ENCODE results near the gene CDC73.

CDC73 gene

DNA sequence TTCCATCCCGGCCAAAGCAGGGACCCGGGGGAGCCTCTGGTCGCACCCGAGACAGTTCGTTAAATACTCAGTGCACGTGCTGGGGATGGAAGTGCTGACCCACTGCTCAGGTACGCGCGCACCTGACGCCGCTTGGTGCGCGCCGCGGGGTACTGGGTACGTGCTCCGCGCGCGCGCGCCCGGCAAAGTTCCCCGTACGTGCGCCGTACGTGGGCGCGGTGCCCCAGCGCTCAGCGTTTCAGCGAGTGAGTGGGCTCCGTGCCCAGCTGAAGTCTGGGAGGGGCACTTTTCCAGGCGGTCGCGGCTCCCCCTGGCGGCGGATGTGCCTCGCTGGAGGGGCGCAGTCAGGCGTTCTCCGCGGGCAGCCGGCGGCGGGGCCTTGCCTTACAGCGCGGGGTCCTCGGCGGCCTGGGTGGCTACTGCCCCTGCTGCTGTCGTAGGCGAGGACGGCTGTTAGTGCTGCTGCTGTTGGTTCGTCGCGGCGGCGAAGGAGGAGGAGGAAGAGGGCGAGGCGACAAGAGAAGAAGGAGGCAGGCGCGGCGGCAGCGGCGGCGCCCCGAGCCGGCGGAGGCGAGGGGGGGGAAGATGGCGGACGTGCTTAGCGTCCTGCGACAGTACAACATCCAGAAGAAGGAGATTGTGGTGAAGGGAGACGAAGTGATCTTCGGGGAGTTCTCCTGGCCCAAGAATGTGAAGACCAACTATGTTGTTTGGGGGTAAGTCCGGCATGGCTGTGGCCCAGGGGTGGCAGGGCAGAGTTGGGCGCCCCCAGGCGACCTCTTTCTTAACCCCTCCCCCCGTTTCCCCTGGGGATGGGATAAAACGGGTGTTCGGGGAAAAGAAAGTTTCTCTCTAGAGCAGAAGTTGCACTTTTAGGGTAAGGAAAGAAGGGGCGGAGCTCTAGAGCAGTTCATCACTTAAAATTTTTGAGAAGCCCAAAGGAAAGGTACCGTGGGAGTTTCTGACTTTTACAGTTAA lies at the start of gene CDC73:
Gene CDC73, plus strand, starts transcription at position 416 of the 978 bp plus-strand sequence. Its CDS starts 170 bp downstream, at position 586.
- DNase-seq = peak; percentile 99

DNA sequence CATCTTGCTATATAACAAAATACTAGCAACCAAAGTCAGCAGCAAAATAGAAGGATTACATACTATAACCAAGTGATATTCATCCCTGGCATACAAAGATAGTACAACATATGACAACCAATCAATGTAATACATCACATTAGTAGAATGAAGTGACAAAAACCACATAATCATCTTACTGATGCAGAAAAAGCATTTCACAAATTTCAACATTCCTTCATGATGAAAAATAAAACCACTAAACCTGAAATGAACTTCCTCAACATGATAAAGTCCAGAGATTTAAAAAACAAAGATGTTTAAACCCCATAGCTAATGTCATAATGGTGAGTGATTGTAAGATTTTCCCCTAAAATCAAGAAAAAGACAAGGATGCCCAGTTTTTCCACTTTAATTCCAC lies 43.8 kb upstream of the CDC73 start:
- no peak for DNase-seq

DNA sequence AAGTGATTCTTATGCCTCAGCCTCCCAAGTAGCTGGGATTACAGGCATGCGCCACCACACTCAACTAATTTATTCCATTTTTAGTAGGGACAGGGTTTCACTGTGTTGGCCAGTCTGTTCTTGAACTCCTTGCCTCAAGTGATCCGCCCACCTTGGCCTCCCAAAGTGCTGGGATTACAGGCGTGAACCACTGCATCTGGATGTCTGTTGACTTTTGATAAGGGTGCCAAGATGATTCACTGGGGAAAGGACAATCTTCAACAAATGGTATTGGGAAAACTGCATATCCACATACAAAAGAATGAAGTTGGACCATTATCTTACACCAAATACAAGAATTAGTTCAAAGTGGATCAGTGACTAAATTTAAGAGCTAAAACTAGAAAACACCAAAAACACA lies 42.6 kb upstream of the CDC73 start:
- DNase-seq = no peak

DNA sequence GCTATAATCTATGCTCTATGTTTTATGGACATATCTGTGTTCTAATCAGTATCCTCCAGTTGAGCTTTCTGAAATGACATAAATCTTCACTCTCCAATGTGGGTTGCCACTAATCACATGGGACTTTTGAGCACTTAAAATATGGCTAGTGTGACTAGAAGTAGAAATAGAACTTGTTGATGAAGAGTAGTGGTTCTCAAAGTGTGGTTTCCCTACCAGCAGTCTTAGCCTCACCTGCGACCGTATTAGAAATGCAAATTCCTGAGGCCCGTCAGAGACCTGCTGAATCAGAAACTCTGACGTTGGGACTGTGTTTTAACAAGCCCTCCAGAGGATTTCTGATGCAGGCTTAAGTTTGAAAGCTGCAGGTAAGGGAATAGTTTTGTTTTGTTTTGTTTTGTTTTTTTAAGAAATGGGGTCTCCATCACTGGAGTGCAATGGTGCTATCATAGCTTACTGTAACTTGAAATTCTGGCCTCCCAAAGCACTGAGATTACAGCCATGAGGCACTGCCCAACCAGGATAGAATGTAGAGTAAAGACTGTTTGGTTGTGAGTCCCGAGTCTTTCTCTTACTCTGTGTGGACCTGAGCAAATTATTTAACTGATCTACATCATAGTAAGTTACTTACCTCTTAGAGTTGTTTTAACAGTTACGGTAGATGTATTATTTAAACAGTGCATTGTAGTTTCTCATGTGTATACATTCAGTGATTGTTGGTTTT lies 38.3 kb upstream of the CDC73 start:
- no peak for DNase-seq

DNA sequence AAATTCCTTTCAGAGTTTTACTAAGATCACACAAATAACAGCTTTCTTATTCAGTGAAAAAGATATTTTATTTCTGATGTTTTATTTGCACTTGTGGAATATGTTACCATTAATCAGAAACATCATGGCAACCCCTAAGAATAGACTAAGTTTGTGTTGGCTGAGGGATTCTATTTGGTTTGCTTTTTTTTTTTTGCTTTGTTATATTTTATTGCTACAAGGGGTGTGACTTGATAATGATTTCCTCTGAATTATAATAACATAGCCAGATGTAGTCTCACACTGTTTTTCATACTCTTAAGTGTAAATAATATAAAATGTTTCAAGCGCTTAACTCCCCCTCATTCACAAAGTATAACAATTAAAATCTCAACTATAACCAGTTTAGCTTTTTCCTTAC lies 36.6 kb upstream of the CDC73 start:
- no peak for DNase-seq

DNA sequence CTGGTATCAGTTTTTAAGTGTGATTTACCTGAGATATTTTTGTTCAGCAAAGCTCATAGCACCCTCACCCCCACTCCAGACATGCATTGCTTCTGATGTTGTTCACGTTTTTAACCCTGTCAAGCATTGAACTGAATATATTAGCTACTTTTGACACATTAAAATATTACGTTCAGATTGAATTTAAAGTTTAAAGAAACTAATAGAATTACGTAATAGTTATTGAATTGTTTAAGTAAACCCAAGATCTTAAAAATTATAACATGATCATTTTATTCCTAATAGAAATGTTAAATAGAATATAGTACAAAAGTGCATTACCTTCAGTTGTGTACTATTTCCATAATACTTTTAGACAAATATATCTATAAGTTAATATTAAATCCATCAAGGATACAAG lies 35.5 kb upstream of the CDC73 start:
- no peak for DNase-seq

DNA sequence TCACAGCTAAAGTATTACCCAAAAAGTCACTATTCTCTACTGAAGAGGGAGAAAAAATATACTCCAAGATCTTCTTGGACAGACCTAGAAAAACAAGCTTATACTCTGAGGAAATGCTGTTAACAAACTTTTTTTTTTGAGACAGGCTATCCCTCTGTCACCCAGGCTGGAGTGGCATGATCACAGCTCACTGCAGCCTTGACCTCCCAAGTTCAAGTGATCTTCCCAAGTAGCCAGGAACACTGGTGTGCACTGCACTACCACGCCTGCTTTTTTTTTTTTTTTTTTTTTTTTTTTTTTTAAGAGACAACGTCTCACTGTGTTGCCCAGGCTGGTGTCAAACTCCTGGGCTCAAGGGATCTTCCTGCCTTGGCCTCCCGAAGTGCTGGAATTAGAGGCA lies 33.9 kb upstream of the CDC73 start:
- no peak for DNase-seq

DNA sequence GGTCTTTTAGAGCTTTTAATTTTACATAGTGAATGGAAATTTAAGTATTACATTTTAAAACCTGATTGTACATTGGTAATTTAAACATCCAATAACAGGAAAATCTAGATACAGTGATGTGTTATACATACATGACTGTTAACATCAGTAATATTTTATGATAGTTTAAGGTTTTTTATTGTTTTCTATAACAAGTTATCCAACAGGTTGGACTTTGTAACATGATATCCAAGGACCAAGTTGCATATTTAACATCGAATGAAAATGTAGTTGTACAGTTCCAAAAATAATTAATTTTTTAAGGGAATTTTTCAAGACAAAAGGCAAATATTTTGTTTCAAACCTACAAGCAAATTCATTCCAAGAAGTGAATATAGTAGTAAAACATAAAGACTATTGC lies 31.0 kb upstream of the CDC73 start:
- DNase-seq = no peak

DNA sequence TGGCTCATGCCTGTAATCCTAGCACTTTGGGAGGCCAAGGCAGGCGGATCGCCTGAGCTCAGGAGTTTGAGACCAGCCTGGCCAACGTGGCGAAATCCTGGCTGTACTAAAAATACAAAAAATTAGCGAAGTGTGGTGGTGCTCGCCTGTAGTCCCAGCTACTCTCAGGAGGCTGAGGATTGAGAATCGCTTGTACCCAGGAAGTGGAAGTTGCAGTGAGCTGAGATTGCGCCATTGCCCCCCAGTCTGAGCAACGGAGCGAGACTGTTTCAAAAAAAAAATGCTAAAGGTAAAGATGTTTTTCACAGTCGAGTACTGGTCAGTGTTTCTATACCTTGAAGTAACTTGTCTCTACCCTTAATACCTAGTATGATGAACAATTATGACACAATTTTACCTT lies 27.7 kb upstream of the CDC73 start:
- DNase-seq = no peak

DNA sequence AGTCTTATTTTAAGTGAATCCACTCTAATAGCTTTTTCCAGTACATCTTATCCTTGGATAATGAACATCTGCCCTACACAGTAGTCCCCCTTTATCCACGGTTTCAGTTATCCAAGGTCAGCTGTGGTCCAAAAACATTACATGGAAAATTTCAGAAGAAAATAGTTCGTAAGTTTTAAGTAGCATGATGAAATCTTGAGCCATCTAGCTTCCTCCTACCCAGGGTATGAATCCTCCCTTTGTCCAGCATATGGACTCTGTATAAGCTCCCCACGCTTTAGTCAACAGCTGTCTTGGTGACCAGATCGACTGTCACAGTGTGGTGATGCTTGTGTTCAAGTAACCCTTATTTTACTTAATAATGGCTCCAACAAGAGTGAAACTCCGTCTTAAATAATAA lies 19.2 kb upstream of the CDC73 start:
- no peak for DNase-seq

DNA sequence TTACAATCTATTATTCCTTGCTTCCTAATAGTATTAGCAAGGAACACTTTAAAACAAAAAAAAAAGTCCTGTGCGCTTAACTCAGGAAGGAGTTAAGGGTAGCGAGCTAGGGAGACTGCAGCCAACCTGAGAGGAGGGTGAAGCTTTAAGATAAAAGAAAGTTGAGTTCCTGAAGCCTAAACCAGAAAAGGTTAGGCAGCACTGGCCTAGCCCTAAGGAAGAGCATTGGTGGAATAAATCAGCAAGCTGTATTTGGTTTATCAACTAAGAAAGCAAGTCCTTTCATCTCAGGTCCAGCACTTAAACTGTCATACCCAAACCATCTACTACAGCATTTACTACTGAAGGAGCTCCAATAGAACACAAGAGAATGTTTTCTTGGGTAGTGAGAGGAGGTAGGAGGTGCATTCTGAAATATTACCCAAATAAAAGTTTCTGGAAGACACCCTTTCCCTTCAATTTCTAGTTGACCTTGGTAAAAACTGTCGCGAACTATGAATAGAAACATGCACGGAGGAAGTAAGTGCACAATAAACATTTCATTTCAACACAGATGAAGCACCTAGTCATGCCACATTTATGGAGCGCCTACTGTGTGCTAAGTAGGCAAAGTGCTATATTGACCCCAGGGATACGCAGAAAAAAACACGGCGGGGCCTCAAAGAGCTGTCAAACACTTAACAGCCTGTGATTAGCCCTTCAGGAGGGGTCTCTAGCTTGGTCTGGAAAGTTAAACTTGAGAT lies 17.9 kb upstream of the CDC73 start:
- DNase-seq = no peak

DNA sequence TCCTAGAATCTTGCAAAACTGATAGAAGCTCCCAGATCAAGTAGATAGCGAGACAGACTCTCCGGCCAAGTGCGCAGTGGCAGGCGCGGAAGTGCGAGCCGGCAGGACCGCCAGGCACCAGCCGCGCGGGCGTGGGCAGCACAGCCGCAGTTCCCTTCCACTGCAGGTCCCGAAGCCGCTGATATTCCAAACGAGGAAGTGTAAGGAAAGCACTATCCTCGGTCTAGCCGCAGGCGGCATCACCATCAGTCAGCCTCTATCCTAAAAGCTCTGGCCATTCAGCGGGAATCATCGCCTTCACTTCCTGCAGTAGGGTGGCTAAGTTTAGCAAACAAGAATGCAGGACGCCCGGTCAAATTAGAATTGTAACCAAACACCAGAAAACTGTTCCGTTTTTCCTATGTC lies 17.3 kb upstream of the CDC73 start:
- DNase-seq = peak; percentile 28

DNA sequence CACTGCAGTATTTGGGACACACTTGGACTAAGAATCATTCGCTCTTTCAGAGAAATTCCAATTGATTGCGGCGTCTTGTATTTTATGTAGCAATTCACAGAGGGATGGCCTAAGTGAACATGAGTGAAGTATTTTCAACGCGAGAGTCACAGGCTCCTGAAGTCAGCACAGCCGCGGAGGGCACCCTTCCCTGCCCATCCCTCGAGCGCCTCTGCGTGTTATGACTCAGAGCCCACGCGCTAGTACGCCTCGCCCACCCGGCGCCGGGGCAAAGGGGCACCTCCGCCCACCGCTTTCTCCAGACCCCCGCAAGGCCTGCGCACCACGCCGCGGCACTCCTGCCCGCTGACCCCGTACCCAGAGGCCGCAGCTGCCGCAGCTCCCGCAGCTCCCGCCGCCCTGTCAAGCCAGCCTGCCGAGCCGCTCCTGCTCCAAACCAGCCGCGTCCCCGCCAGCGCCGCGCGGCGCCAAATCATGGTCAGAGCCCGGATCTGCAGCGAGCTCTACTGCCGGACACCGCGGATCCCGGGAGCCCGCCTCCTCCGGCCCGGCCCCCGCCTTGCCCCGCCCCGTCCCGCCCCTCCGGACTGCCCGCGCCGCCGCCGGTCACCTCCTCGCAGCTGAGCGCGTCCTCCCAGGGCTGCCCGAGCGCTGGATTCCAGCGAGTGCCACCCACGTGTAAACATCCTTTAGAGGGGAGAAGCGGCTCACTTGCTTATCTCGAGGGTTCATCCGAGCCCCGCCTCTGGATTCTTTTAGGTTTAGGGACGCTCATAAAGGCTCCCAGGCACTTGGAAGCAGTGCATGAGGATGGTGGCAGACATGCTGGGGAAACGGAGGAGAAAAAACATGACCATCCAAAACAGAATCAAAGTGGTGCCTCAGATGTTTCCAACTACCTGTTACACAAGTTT lies 16.7 kb upstream of the CDC73 start, which contains the start of gene GLRX2:
Gene GLRX2, minus strand, starts transcription at position 508 of the 914 bp plus-strand sequence. Its CDS starts 32 bp downstream, at position 476.
- DNase-seq = peak; percentile 72

DNA sequence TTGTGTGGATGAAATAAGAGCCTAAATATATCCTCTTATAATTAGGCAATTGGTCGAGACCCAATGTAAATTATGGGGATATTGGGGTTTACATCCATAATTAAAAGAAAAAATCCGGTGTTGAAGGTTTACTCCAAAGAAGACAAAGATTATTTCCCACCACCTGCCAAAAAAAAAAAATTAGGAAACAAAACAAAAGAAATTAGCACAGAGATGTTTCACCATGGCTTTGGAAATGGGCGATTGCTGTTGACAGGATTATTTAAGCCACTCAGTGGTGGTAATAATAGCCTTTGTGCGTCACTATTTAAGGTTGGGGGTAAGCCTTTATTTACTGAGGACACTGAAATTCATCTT lies 16.0 kb upstream of the CDC73 start:
- no peak for DNase-seq

DNA sequence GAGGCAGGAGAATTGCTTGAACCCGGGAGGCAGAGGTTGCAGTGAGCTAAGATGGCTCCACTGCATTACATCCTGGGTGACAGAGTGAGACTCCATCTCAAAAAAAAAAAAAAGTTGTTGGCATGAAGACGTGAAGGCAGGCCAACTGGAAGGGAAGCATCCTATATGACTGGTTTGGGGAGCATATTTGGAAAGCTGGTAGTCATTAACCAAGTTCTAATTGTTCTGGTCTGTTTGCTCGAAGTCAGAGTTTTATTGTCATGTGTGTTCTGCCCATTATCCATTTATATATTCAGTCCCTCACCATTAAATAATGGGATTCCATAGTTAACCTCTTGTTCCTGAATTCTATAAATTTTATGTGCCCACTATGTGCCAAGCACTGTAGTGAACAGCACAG lies 13.4 kb upstream of the CDC73 start:
- no peak for DNase-seq

DNA sequence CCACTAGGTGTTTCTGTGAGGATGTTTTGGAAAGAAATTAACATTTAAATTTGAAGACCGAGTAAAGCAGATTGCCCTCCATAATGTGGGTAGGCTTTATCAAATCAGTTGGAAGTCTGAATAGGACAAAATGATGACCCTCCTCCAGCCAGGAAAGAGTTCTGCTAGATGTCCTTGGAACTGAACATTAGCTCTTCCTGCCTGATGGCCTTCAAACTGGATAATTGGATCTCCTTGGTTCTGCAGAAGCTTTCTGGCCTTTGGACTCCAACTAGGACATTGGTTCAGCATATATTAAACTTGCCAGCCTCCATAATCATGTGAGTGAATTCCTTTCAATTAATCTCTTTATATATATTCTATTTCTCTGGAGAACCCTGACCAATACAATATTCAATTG lies 12.2 kb upstream of the CDC73 start:
- DNase-seq = no peak

DNA sequence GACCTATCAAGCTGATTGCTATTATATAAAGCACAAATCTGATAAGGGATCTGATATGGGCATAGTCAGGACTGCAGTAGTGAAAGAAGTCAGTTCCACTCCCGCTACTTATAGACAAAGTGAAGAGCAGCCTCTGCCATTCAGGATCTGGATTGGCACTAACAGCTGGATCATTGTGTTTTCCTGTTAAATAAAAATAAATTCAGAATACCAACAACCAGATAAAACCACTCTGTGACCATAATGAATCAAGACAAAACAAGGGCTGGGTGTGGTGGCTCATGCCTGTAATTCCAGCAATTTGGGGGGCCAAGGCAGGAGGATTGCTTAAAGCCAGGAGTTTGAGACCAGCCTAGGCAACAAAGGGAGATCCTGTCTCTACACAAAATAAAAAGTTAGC lies 11.6 kb upstream of the CDC73 start:
- DNase-seq = no peak

DNA sequence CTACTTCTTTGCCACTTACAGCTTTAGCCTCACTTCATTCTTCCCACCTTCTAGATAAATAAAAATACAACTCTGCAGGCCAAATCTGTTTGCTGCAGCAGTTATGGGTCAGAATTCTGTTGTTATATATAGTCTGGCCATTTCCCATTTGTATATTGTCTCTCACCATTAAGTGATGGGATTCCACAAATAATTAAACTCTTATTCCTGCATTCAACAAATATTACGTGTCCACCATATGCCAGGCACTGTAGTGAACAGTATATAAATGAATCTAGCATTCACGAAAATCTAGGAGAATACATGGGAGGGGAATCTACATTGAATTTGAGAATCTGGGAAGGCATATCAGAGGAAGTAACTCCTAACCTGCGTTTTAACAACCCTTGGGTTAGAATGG lies 11.0 kb upstream of the CDC73 start:
- DNase-seq = no peak

DNA sequence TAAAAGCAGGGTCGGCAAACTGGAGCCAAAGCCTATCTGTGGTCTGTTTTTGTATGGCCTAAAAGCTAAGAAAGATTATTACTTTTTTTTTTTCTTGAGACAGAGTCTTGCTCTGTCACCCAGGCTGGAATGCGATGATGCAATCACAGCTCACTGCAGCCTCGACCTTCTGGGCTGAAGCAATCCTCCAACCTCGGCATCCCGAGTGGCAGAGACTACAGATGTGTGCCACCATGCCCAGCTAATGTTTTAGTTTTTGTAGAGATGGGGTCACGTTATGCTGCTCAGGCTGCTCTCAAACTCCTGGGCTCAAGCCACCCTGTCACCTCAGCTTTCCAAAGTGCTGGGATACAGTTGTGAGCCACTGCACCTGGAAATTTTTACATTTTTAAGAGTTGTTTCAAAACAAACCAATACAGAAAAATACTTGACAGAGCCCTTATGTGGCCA lies 10.2 kb upstream of the CDC73 start:
- DNase-seq = no peak

DNA sequence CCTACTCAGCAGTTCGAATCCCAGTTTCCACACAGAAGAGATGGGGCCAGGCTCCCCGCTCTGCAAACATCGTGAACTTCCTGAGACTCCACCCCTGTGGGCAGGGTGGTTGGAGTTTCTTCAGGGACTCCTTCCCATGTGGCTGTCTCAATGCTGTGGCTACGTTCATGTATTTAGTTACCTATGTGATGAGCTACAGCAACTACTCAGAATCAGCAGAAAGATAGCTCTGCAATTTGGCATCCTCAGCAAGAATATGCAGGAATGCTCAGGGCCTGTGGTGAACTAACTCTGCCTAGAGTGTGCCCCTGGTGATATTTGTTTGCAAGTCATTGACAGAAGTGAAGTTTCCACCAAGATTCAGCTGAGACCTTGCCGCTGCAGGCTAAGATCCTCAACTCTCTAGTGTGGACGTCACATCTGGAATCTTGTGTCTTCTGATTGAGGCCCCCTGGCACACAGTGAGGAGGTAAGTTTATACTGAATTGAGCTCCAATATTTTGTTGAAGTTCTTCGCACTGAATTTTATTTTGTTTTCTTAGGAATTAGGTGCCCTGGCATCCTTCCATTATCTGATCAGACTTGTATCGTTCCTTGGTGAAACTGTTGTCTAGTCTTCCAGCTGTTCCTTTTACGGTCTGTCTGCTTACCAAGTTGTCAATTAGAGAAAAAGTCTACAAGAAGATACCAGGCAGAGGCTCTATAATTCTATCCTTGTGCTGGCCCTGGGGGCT lies 8.4 kb upstream of the CDC73 start:
- DNase-seq = no peak

DNA sequence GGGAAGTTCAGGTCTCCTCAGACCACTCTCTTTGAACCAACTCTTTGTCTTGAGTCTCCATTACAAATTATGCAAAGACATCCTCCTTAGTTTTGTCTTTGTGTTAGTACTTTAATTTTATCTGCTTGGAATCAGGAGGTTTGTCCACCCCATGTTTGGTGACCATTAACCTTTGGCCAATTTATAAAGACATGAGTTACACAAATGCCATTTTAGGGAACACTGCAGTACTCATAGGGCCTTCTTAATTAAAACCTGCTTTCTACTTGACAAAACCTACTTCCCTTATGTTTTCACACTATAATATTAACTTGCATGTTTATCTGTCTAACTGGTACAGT lies 7.9 kb upstream of the CDC73 start:
- DNase-seq = no peak
